IMR-90 (cell line): ENCODE data around the gene RNPEPL1.
"Not testable (repeated sequence)": the region's sequence is repeated elsewhere in the genome, so short reads cannot be mapped to it uniquely, and the experiment has no call there.

ENCODE experiments used
- CEBPB ChIP-seq: IDR thresholded peaks from 2 replicates; pipeline ENCODE4 v1.6.1; 2012; ENCODE audit warnings: low read depth, low read length, improper control_type of control experiment
- CHD1 ChIP-seq: IDR thresholded peaks from 2 replicates; pipeline ENCODE4 v1.6.1; 2012; ENCODE audit warnings: low read depth, low read length, improper control_type of control experiment
- CTCF ChIP-seq: conservative IDR thresholded peaks from 2 replicates; pipeline ENCODE4 v1.5.1; 2012; ENCODE audit warnings: mild to moderate bottlenecking, low read depth, low read length, improper control_type of control experiment
- ELK1 ChIP-seq: fragments of 150-350 bp; IDR thresholded peaks from 2 replicates; pipeline ENCODE4 v1.6.1; 2016; ENCODE audit warnings: low read depth, mild to moderate bottlenecking, low read length, moderate library complexity, borderline replicate concordance
- RAD21 ChIP-seq: IDR thresholded peaks from 2 replicates; pipeline ENCODE4 v1.6.1; 2012; ENCODE audit warnings: low read length, improper control_type of control experiment
- SMC3 ChIP-seq: fragments of 150-350 bp; IDR thresholded peaks from 2 replicates; pipeline ENCODE4 v1.6.1; 2016; ENCODE audit warnings: low read depth, mild to moderate bottlenecking, antibody characterized with exemption, low read length, moderate library complexity

GRCh38 chr2:240563231-240563630 lies 5.1 kb upstream of the RNPEPL1 start:
- not testable (repeated sequence) for TF ChIP-seq SMC3, CTCF, ELK1, CHD1, CEBPB, RAD21
